ENCODE data around the gene KRTAP3-1. TPM values are rescaled to one million over a fixed set of nuclear protein-coding genes. Genes with fewer than 3 reads are reported as not detected.

Gene KRTAP3-1
- total and polyA plus RNA-seq, 10 of the 15 experiments (the other 5 are each of a cell fraction or from before 2014, with no cell fraction given), result not detected

GRCh38 chr17:40980596-40980995 is 28.3 kb downstream of the KRTAP3-1 start (continued):
- TF ChIP-seq STAT1 (conservative IDR thresholded peaks at IDR 0.05) (no peak), MLLT1 (IDR thresholded peaks at IDR 0.05) (no peak)

- Histone ChIP-seq H3K27ac (ENCODE audit: control insufficient read depth, insufficient read depth) (no peak overlapping the region), H2AFZ (ENCODE audit: control insufficient read depth, low read depth, low read length) (no peak overlapping the region), H3K4me1 (ENCODE audit: control insufficient read depth, insufficient read depth, low read length) (no peaks in the 10 kb centered on the region), H3K4me3 (no peak overlapping the region), H3K9me3 (replicated peaks; ENCODE audit: control insufficient read depth, insufficient read depth, low read length) (no peaks in the 10 kb centered on the region), H3K9ac (ENCODE audit: control insufficient read depth, insufficient read depth, low read length) (no peak overlapping the region), H3K36me3 (ENCODE audit: control insufficient read depth in 2 of 2, insufficient read depth in 2 of 2, low read length in 1 of 2) (no peaks in the 10 kb centered on the region), H3K79me2 (ENCODE audit: control insufficient read depth, insufficient read depth, low read length) (no peaks in the 10 kb centered on the region), H3K27me3 (replicated peaks in 1 of 2; ENCODE audit: control insufficient read depth in 2 of 2, insufficient read depth in 2 of 2, low read length in 1 of 2) (peaks cover 0 to 5% of the 10 kb centered on the region in 2 experiments; a peak in 2 of 4 replicates), H4K20me1 (ENCODE audit: control insufficient read depth, insufficient read depth) (no peaks in the 10 kb centered on the region), H3K4me2 (ENCODE audit: control insufficient read depth, insufficient read depth) (no peak overlapping the region)
- intact Hi-C loops (cut with micrococcal nuclease; ENCODE audit: unreplicated experiment) (no loop called here), in situ Hi-C loops (cut with MboI) (no loop called here)
- ChIA-PET POLR2A (no interaction called here), CTCF (no interaction called here), RAD21 (ENCODE audit: unreplicated experiment) (no interaction called here), SMC1A (ENCODE audit: uncharacterized antibody, unreplicated experiment) (no interaction called here)
- no TSS peak for BruUV-seq (replicated peaks)
- TF ChIP-seq RELA (IDR thresholded peaks at IDR 0.05; ENCODE audit: borderline replicate concordance, partially characterized antibody) (no peak), BCLAF1 (IDR thresholded peaks at IDR 0.05) (no peak), MTA2 (IDR thresholded peaks at IDR 0.05; ENCODE audit: low read depth) (no peak), ATF2 (IDR thresholded peaks at IDR 0.05; ENCODE audit: low read length) (no peak), BRCA1 (IDR thresholded peaks at IDR 0.05; ENCODE audit: low read depth, low read length) (no peak), MTA3 (IDR thresholded peaks at IDR 0.05; ENCODE audit: borderline replicate concordance, low read length) (no peak), HDAC6 (IDR thresholded peaks at IDR 0.05; ENCODE audit: unreplicated experiment) (no peak)
- ATAC-seq (no peak), DNase-seq (ENCODE audit: low read depth, low spot score) (no peak), FAIRE-seq (no peak)
- WGBS (ENCODE audit: insufficient coverage, insufficient replicate concordance, low lambda C conversion rate, missing lambda C conversion rate), result 96% methylated on average over 3 of the region's 3 CpGs
Measured at GRCh38 chr17:40980117-40980516, 28.8 kb downstream of the KRTAP3-1 start.

Measured in GM12878 (cell line).